GM21381 (cell line): ENCODE data around the gene PPP1R10.

Experiments
- ATAC-seq: cut with Tn5 transposase; IDR thresholded peaks from one replicate; pipeline ENCODE4 v1.9.1; 2021; ENCODE audit warnings: mild to moderate bottlenecking, moderate library complexity; ENCODE audit not compliant: unreplicated experiment

The PPP1R10 gene

DNA sequence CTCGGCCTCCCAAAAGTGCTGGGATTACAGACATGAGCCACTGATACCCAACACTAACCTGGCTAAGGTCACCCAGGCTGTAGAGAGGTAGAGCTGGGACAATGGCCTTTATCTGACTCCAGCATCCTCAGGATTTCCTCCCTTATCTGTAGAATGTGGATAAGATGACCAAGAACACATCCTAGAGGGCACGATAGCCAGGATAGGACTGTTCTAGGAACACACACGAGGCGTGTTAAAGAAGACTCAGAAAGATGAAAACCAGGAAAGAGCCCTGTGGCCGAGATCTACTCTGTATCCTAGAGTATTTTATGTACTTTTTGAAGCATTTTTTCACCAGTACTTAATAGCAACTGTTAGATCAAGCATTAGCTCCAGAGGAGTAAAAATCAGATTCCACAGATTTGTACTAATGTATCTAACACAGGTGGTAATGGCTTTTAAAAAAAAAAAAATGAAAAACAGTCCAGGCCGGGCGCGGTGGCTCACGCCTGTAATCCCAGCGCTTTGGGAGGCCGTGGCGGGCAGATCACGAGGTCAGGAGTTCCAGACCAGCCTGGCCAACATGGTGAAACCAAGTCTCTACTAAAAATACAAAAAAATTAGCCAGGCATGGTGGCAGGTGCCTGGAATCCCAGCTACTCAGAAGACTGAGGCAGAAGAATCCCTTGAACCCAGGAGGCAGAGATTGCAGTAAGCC is 17.3 kb downstream of the PPP1R10 start:
- no peak for ATAC-seq

GRCh38 chr6:30598912-30599624 is 18.0 kb downstream of the PPP1R10 start:
- no peak for ATAC-seq

- peak; percentile 54 for ATAC-seq
Measured at GRCh38 chr6:30597315-30598144, 19.5 kb downstream of the PPP1R10 start.

DNA sequence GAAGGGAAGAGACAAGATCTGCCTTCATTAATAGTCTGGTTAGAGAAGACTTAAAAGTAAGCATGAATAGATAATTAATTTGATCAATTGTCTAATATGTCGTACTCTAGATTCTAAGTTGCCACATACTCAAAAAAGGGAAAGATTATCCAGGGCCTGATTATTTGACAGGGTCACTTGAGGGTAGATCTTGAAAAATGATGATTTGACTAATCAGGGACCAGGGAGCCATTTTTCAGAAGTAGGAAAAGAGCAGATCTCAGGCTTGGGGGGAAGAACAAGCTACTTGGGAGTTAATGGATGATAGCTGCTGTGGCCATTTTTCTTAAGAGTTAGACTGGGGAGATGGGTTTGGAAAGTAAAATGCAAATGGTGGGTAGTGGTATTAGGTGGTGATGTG is 24.8 kb downstream of the PPP1R10 start:
- ATAC-seq = no peak

GRCh38 chr6:30591008-30591407 is 26.0 kb downstream of the PPP1R10 start:
- no peak for ATAC-seq

DNA sequence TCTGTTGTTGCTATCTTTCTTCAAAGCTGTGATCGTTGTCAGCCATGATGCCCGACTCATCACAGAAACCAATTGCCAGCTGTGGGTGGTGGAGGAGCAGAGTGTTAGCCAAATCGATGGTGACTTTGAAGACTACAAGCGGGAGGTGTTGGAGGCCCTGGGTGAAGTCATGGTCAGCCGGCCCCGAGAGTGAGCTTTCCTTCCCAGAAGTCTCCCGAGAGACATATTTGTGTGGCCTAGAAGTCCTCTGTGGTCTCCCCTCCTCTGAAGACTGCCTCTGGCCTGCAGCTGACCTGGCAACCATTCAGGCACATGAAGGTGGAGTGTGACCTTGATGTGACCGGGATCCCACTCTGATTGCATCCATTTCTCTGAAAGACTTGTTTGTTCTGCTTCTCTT is 26.5 kb downstream of the PPP1R10 start:
- no peak for ATAC-seq

GRCh38 chr6:30589754-30590358 is 27.2 kb downstream of the PPP1R10 start:
- no peak for ATAC-seq

- no peak for ATAC-seq
Measured at GRCh38 chr6:30583921-30584320, 33.1 kb downstream of the PPP1R10 start.

GRCh38 chr6:30578051-30578450 is 39.0 kb downstream of the PPP1R10 start:
- no peak for ATAC-seq

GRCh38 chr6:30573113-30573512 is 43.9 kb downstream of the PPP1R10 start:
- ATAC-seq = no peak

DNA sequence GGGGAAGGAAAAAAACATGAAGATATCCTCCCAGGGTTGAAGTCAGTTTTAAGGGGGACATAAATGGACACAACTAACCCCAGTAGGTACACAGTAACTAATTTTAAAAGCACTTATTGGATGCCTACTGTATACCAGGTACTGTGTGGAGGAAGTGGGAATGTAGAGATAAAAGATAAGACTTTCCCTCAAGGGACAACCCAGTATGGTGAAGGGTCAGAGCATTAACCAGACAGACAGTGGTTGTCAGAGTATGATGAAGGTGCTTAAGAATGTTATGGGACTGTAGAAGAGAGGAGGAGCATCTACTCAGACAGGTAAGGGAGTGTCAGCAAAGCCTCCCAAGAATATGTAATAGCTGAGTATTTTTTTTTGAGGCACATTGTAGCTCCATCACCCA is 44.9 kb downstream of the PPP1R10 start:
- ATAC-seq = no peak

DNA sequence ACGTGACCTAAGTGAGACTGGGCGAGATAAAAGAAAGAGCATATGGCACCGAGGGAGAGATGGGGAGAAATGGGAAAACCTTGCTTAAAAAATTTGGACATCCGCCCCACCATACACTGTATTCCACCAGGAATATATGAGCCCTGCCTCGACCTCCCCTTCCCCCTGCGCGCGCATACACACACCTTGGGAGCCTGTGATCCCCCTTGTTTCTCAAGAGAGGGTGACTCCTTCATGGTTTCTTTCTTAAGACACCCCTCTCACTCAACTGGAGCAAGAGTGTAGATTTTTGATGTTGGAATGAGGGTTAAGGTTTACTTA is 45.3 kb downstream of the PPP1R10 start:
- no peak for ATAC-seq

GRCh38 chr6:30571075-30571761 is 45.8 kb downstream of the PPP1R10 start, which contains the start of gene ABCF1:
Gene ABCF1 (plus strand): TSS chr6:30571442. CDS start chr6:30571488, 46 bp downstream.
- ATAC-seq = peak; percentile 93

GRCh38 chr6:30570740-30571074 is 46.3 kb downstream of the PPP1R10 start:
- peak; percentile 5 for ATAC-seq

DNA sequence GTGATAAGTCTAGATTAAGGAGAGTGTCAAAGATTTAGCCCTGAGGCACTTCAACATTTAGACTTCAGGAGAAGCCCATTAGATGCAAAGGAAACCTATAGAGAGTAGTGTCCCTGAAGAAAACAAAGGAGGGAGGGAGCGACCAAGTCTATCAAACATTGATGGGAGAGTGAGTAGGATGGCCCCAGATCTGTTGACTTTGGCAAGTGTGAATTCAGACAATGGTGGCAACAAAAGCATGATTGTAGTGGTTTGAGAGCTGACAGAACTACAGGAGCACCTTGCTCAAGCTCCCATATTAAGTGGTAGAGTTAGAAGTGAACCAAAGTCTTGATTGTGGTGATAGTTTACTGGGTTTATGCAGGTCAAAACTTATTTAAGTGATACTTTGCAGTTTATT is 46.8 kb downstream of the PPP1R10 start:
- no peak for ATAC-seq

- ATAC-seq = no peak
Measured at GRCh38 chr6:30568245-30568644, 48.8 kb downstream of the PPP1R10 start.

- ATAC-seq = no peak
Measured at GRCh38 chr6:30565772-30566171, 51.3 kb downstream of the PPP1R10 start.

DNA sequence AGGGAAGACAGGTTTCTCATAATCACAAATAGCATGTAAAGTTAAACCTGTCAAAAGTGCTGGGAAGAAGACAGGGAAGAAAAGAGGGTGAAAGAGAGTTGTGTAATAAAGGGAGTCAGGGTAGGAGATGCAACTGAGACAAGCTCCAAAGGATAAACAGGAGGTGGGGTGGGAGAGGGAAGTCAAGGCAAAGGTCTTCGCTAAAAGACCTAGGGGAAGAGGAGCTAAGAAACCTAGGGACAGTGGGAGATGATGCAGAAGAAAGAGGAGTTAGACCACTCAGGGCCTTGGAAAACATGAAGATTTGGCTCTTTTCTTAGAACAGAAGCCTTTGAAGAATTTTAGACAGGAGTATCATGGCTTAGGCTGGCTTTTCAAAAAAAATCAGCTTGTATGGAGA is 52.9 kb downstream of the PPP1R10 start:
- no peak for ATAC-seq

DNA sequence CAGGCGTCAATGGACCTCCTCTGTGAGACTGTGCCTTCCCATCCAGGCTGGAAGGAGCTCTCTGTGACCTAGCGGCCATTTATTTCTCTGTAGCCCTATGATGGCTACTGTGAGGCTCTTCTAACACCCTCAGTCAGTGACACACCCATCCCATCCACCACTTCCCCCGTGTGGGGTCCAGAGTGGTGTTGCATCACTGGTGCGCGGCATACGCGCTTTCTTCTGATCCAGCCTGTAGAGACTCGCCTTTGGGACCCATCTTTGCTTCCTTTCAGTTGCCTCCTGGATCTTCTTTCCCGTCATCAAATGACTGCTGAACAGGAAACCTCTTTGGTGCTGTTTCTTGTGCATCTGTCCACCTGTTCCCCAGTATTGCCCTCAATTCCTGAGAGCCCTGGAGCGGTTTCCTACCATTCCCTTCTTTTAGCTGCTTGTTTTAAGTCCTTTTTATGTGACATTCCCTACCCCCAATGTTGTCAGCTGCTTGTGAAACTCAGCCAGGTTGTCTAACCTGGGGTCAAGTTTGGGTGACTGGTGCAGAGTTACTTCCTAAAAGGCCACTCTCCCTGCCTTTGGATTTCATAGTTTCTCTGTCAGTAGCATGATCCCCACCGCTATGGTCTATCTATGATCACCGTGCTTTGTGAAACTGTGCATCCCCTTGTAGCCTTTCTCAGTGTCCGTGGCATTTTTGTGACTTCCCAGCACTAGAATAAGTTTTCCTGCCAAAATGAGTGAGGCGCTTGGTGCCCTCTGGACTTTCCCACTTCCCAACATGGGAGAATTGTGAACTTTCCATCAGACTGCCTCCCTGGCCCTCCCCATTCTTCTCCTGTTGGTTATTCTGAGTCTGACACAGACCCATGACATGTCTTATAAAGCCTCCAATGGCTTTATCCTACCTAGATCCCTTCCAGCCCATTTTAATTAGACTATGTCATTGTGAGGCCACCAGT is 54.3 kb downstream of the PPP1R10 start:
- ATAC-seq = no peak

DNA sequence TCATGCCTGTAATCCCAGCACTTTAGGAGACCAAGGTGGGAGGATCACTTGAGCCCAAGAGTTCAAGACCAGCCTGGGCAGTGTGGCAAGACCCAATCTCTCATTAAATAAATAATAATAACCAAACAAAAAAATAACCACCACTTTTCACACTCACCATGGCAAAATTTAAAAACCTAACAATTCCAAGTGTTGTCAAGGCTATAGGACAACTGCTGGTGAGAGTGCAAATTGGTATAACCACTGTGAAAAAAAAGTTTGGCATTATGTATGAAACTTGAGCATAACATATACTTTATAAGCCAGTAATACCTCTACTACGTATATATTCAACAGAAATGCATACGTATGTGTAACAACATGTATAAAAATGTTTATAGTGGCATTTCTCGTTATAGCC is 56.1 kb downstream of the PPP1R10 start:
- ATAC-seq = no peak
